ENCODE measurements around the gene KCNH5. TPM values are rescaled to one million over a fixed set of nuclear protein-coding genes. Genes with fewer than 3 reads are reported as not detected.

The KCNH5 gene
- total RNA-seq, 2 donors from 2014 or later, result not detected

DNA sequence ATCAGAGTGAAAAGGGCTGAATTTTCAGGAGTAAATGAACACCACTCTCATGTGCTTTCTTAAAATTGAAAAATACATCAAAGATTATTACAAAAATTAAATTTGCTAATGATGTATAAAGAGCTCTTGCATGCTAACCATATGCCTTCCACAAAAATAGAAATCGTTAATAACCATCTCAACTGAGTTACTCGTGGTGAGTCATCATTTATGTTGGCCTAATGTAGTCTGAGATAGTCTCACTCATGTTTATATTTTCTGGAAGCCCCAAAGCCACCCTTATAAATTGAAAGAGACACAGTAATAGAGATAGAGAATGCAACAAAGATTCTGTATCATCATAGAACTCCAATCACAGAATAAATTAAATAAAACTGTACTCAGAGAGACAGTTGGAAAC, 131.2 kb downstream of the KCNH5 start:
- H3K36me3 ChIP-seq (replicated peaks in 1 of 2; ENCODE audit: insufficient read depth in 1 of 2, low read depth in 2 of 2), result no peaks in the 10 kb centered on the region
- H3K27me3 ChIP-seq, result no peaks in the 10 kb centered on the region
- H3K4me1 ChIP-seq, result no peaks in the 10 kb centered on the region
- H3K27ac ChIP-seq, result no peak overlapping the region
- intact Hi-C loops (cut with DNase I), result no loop called here
- WGBS, 2 donors, result 31 to 41% methylated on average over 2 of the region's 2 CpGs
- no peak for ATAC-seq
- H3K9me3 ChIP-seq, result no peaks in the 10 kb centered on the region
- no peak overlapping the region for H3K4me3 ChIP-seq
- no peak for DNase-seq
- TF ChIP-seq POLR2A (IDR thresholded peaks at IDR 0.05), result no peak
- TF ChIP-seq, protein P1, sequence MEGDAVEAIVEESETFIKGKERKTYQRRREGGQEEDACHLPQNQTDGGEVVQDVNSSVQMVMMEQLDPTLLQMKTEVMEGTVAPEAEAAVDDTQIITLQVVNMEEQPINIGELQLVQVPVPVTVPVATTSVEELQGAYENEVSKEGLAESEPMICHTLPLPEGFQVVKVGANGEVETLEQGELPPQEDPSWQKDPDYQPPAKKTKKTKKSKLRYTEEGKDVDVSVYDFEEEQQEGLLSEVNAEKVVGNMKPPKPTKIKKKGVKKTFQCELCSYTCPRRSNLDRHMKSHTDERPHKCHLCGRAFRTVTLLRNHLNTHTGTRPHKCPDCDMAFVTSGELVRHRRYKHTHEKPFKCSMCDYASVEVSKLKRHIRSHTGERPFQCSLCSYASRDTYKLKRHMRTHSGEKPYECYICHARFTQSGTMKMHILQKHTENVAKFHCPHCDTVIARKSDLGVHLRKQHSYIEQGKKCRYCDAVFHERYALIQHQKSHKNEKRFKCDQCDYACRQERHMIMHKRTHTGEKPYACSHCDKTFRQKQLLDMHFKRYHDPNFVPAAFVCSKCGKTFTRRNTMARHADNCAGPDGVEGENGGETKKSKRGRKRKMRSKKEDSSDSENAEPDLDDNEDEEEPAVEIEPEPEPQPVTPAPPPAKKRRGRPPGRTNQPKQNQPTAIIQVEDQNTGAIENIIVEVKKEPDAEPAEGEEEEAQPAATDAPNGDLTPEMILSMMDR (IDR thresholded peaks at IDR 0.05), result no peak

DNA sequence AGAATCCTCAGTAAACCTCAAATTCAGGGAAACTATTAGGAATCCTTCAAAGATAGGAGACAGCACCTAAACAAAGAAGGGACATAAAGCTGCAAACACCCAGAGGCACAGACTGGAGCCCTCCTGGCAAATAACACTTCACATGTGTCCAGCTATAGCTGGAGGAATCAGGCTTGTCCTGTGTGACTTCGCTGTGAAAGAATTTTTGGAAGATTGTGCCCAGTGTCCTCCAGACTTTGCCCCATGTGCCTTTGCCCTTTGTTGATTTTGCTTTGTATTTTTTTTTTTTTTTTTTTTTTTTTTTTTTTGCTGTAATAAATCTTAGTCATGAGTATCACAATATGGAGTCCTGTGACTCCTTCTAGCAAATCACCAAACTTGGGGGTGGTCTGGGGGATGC, 136.8 kb downstream of the KCNH5 start:
- H3K27me3 ChIP-seq, result no peaks in the 10 kb centered on the region
- DNase-seq (no peak), ATAC-seq (no peak)
- no peaks in the 10 kb centered on the region for H3K9me3 ChIP-seq
- no peaks in the 10 kb centered on the region for H3K36me3 ChIP-seq (replicated peaks in 1 of 2; ENCODE audit: insufficient read depth in 1 of 2, low read depth in 2 of 2)
- H3K27ac ChIP-seq, result no peak overlapping the region
- 61 to 82% methylated on average over 1 of the region's 1 CpG for WGBS, 2 donors
- intact Hi-C loops (cut with DNase I), result no loop called here
- no peaks in the 10 kb centered on the region for H3K4me1 ChIP-seq
- no peak overlapping the region for H3K4me3 ChIP-seq
- TF ChIP-seq POLR2A (IDR thresholded peaks at IDR 0.05), result no peak

DNA sequence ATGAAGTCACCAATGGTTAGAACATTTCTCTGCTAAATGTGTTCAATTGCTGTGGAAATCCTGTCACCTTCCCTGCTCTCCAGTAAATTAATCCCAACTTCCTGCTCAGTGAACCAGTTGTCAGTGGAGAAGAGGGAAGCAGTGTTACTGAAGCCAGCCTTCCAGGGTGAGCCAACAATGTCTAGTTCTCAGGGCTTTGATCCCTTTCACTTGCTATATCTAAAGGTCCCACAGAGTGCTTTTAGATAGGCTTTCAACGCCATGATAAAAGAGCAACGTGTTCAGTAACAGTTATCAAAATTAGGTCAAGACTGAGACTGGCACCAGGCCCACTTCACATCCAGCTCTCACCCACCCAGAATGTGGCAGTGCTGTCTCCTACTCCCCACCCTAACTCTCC, 139.7 kb downstream of the KCNH5 start:
- H3K27me3 ChIP-seq, result no peaks in the 10 kb centered on the region
- no peaks in the 10 kb centered on the region for H3K36me3 ChIP-seq (replicated peaks in 1 of 2; ENCODE audit: insufficient read depth in 1 of 2, low read depth in 2 of 2)
- no peaks in the 10 kb centered on the region for H3K4me1 ChIP-seq
- no peak overlapping the region for H3K4me3 ChIP-seq
- TF ChIP-seq, protein P1 (IDR thresholded peaks at IDR 0.05), result no peak
- TF ChIP-seq POLR2A (IDR thresholded peaks at IDR 0.05), result no peak
- no peak for DNase-seq
- no peak overlapping the region for H3K27ac ChIP-seq
- H3K9me3 ChIP-seq, result no peaks in the 10 kb centered on the region
- no peak for ATAC-seq
- intact Hi-C loops (cut with DNase I), result no loop called here
- WGBS, 2 donors, result 17 to 38% methylated on average over 2 of the region's 2 CpGs

DNA sequence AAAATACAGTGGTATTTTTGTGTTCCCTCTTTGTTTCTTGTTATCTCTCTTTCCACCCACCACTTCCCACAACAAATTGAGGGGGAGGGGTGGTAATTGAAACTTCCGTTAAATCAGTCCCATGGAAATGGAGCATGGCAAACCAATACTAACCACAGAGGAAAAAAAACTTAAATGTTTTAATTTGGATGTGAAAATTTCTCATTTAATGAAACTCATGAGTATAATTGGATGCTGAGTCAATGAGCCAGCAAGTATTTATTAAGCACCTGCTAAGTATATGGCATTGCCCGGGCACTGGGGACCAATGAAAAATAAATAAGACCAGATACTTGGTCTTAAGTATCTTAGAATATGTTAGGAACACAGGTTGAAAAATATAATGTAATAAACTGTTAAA, 147.5 kb downstream of the KCNH5 start:
- WGBS, 2 donors, result 37 to 40% methylated on average over 2 of the region's 2 CpGs
- no peak overlapping the region for H3K27ac ChIP-seq
- no peaks in the 10 kb centered on the region for H3K36me3 ChIP-seq (replicated peaks in 1 of 2; ENCODE audit: insufficient read depth in 1 of 2, low read depth in 2 of 2)
- intact Hi-C loops (cut with DNase I), result no loop called here
- no peaks in the 10 kb centered on the region for H3K4me1 ChIP-seq
- DNase-seq (no peak), ATAC-seq (no peak)
- no peak overlapping the region for H3K4me3 ChIP-seq
- H3K27me3 ChIP-seq, result no peaks in the 10 kb centered on the region
- TF ChIP-seq, protein P1 (IDR thresholded peaks at IDR 0.05), result no peak
- TF ChIP-seq POLR2A (IDR thresholded peaks at IDR 0.05), result no peak
- H3K9me3 ChIP-seq, result no peaks in the 10 kb centered on the region

DNA sequence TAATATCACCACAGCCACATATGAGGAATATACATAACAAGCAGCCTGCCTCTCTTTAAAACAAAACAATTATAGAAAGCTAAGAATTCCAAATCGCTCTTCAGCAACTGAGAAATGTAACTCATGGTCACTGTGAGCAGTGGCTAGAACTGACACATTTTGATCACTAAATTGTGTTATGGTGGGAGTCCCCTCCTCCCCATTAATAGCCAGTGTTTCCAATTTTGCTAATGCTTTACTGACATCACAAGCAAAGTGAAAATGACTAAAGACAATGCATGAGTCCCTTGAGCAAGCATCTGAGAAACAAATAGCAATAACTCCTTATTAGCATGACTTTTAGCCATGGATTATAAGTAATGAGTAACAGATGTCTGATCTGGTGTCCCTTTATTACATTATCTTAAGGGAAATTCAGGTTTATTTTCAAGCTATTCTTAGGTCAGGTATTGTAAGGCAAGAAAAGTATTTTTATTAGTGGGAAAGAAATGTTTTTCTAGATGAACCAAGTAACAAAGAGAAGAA, 148.3 kb downstream of the KCNH5 start:
- TF ChIP-seq, protein P1 (IDR thresholded peaks at IDR 0.05), result no peak
- TF ChIP-seq POLR2A (IDR thresholded peaks at IDR 0.05), result no peak
- ATAC-seq (no peak), DNase-seq (no peak)
- H3K27ac ChIP-seq, result no peak overlapping the region
- 48 to 67% methylated on average over 1 of the region's 1 CpG for WGBS, 2 donors
- H3K9me3 ChIP-seq, result no peaks in the 10 kb centered on the region
- H3K4me3 ChIP-seq, result no peak overlapping the region
- H3K4me1 ChIP-seq, result no peaks in the 10 kb centered on the region
- intact Hi-C loops (cut with DNase I), result no loop called here
- no peaks in the 10 kb centered on the region for H3K27me3 ChIP-seq
- H3K36me3 ChIP-seq (replicated peaks in 1 of 2; ENCODE audit: insufficient read depth in 1 of 2, low read depth in 2 of 2), result no peaks in the 10 kb centered on the region

Measured in body of pancreas (tissue), 4 donors.